Measurements from ENCODE around the gene JHY.
"Not testable (repeated sequence)": the region's sequence is repeated elsewhere in the genome, so short reads cannot be mapped to it uniquely, and the experiment has no call there.

The JHY gene

GRCh38 chr11:122882189-122882856 lies at the start of gene JHY:
Gene JHY (plus strand): TSS chr11:122882759. CDS start chr11:122885850, 3,091 bp downstream.
- DNase-seq = no peak

- DNase-seq = no peak
These were observed 48.6 kb upstream of the JHY start for GRCh38 chr11:122833846-122834464.

GRCh38 chr11:122836916-122837315 lies 45.6 kb upstream of the JHY start:
- no peak for DNase-seq

- no peak for DNase-seq
These were observed 44.8 kb upstream of the JHY start for GRCh38 chr11:122837528-122838346.

- DNase-seq = peak; percentile 70
These were observed 39.0 kb upstream of the JHY start for GRCh38 chr11:122843281-122844141.

GRCh38 chr11:122847466-122847865 lies 35.1 kb upstream of the JHY start:
- DNase-seq = no peak

GRCh38 chr11:122848186-122848585 lies 34.4 kb upstream of the JHY start:
- no peak for DNase-seq

GRCh38 chr11:122850076-122850631 lies 32.4 kb upstream of the JHY start:
- peak; percentile 68 for DNase-seq

GRCh38 chr11:122851366-122851966 lies 31.1 kb upstream of the JHY start:
- peak; percentile 60 for DNase-seq

GRCh38 chr11:122852074-122852795 lies 30.3 kb upstream of the JHY start:
- peak; percentile 38 for DNase-seq

GRCh38 chr11:122852796-122853160 lies 29.8 kb upstream of the JHY start:
- no peak for DNase-seq

GRCh38 chr11:122853261-122853660 lies 29.3 kb upstream of the JHY start:
- no peak for DNase-seq

- DNase-seq = peak; percentile 80
These were observed 28.6 kb upstream of the JHY start for GRCh38 chr11:122853971-122854446.

GRCh38 chr11:122861631-122862030 lies 20.9 kb upstream of the JHY start:
- DNase-seq = no peak

GRCh38 chr11:122862091-122862490 lies 20.5 kb upstream of the JHY start:
- DNase-seq = no peak

GRCh38 chr11:122863154-122863553 lies 19.4 kb upstream of the JHY start:
- not testable (repeated sequence) for DNase-seq

- DNase-seq = peak; percentile 50
These were observed 18.7 kb upstream of the JHY start for GRCh38 chr11:122863704-122864326.

- no peak for DNase-seq
These were observed 18.0 kb upstream of the JHY start for GRCh38 chr11:122864386-122865115.

- no peak for DNase-seq
These were observed 12.9 kb upstream of the JHY start for GRCh38 chr11:122869622-122870021.

GRCh38 chr11:122871302-122871701 lies 11.3 kb upstream of the JHY start:
- DNase-seq = no peak
